Stimulated activated CD8-positive, alpha-beta memory T cell treated with anti-CD3 and anti-CD28 coated beads, Interleukin-15, amount 100 ng/mL, for 48 hours (primary cell): Measurements from ENCODE around the gene MUCL3.
A peak's percentile ranks its signal among the peaks of the same experiment; 100 is the strongest.
"Not testable (repeated sequence)": the region's sequence is repeated elsewhere in the genome, so short reads cannot be mapped to it uniquely, and the experiment has no call there.

Experiments
- DNase-seq, 2 donors: peaks; one replicate each; pipeline ENCODE4 v3.0.0-alpha.2; 2020; ENCODE audit warnings: low read depth in 2 of 2

The MUCL3 gene

GRCh38 chr6:30944051-30944450, 3.3 kb downstream of the MUCL3 start:
- DNase-seq: no peak

- no peak for DNase-seq
Observed at GRCh38 chr6:30945281-30945680, 4.5 kb downstream of the MUCL3 start.

- no peak for DNase-seq
Observed at GRCh38 chr6:30947231-30947630, 6.5 kb downstream of the MUCL3 start.

GRCh38 chr6:30948811-30949210, 8.0 kb downstream of the MUCL3 start:
- DNase-seq: no peak

- DNase-seq: no peak
Observed at GRCh38 chr6:30951907-30952469, 11.2 kb downstream of the MUCL3 start.

- DNase-seq: no peak
Observed at GRCh38 chr6:30954631-30955366, 14.0 kb downstream of the MUCL3 start.

- peak; percentile 68 to 79 for DNase-seq
Observed at GRCh38 chr6:30955367-30956042, 14.7 kb downstream of the MUCL3 start.

GRCh38 chr6:30957716-30958115, 16.9 kb downstream of the MUCL3 start:
- no peak for DNase-seq

GRCh38 chr6:30960907-30961673, 20.3 kb downstream of the MUCL3 start:
- no peak for DNase-seq

GRCh38 chr6:30962716-30963115, 21.9 kb downstream of the MUCL3 start:
- no peak for DNase-seq

- no peak for DNase-seq
Observed at GRCh38 chr6:30963641-30964040, 22.9 kb downstream of the MUCL3 start.

- no peak for DNase-seq
Observed at GRCh38 chr6:30964075-30964474, 23.3 kb downstream of the MUCL3 start.

GRCh38 chr6:30965140-30965601, 24.4 kb downstream of the MUCL3 start:
- no peak for DNase-seq

GRCh38 chr6:30966154-30966553, 25.4 kb downstream of the MUCL3 start:
- DNase-seq: no peak

GRCh38 chr6:30969171-30969570, 28.4 kb downstream of the MUCL3 start:
- not testable (repeated sequence) for DNase-seq

GRCh38 chr6:30970946-30971345, 30.2 kb downstream of the MUCL3 start:
- DNase-seq: no peak

GRCh38 chr6:30972816-30973215, 32.0 kb downstream of the MUCL3 start:
- no peak for DNase-seq

- no peak for DNase-seq
Observed at GRCh38 chr6:30974490-30975252, 33.9 kb downstream of the MUCL3 start.

- no peak for DNase-seq
Observed at GRCh38 chr6:30979141-30979540, 38.4 kb downstream of the MUCL3 start.

- no peak for DNase-seq
Observed at GRCh38 chr6:30979690-30980089, 38.9 kb downstream of the MUCL3 start.
